Keratinocyte (primary cell): ENCODE results near the gene YY1. TPM values are rescaled to one million over a fixed set of nuclear protein-coding genes. Genes with fewer than 3 reads are reported as not detected.

Experiments
- DNase-seq: peaks from one replicate; pipeline ENCODE4 v3.0.0-alpha.2; 2011; ENCODE audit warnings: low read depth, missing footprints, low spot score
- FAIRE-seq: peaks from 2 replicates; lab custom pipeline; 2011; peaks lifted over from hg19 to GRCh38; lab: Jason Lieb, UNC
- H2AFZ ChIP-seq: 2 replicates; pipeline ENCODE4 v1.6.0; 2012; ENCODE audit warnings: low read length, control low read depth, inconsistent platforms; ENCODE audit not compliant: control insufficient read depth
- H3K27ac ChIP-seq: 2 replicates; pipeline ENCODE4 v1.5.1; 2011; ENCODE audit warnings: low read length; ENCODE audit not compliant: control insufficient read depth, insufficient read depth
- H3K27me3 ChIP-seq: 3 replicates; pipeline ENCODE4 v1.6.0; 2011; ENCODE audit warnings: low read length; ENCODE audit not compliant: control insufficient read depth, insufficient read depth; ENCODE audit errors: extremely low read depth
- H3K36me3 ChIP-seq, 2 experiments: 2 replicates in 1 of 2; 3 replicates in 1 of 2; pipeline ENCODE4 v1.5.1; 2011; ENCODE audit warnings: low read length in 2 of 2, mild to moderate bottlenecking in 1 of 2; ENCODE audit not compliant: control insufficient read depth in 2 of 2, insufficient read depth in 2 of 2; ENCODE audit errors: extremely low read depth in 1 of 2
- H3K4me1 ChIP-seq: 3 replicates; pipeline ENCODE4 v1.5.1; 2011; ENCODE audit warnings: low read length; ENCODE audit not compliant: control insufficient read depth, insufficient read depth; ENCODE audit errors: extremely low read depth
- H3K4me2 ChIP-seq: 3 replicates; pipeline ENCODE4 v1.6.0; 2011; ENCODE audit warnings: low read depth, low read length; ENCODE audit not compliant: control insufficient read depth, insufficient read depth; ENCODE audit errors: extremely low read depth
- H3K4me3 ChIP-seq, 3 experiments: fragments of 200-600 bp in 1 of 3; sonication (generic) in 1 of 3; 2 replicates in 2 of 3; 3 replicates in 1 of 3; pipeline ENCODE4 v1.5.1; 2011 to 2016; ENCODE audit warnings: low read length in 3 of 3, mild to moderate bottlenecking in 3 of 3, control low read depth in 2 of 3, inconsistent platforms in 1 of 3, low read depth in 1 of 3, mixed read lengths in 1 of 3, mixed run types in 1 of 3, moderate library complexity in 1 of 3; ENCODE audit not compliant: control insufficient read depth in 2 of 3, insufficient read depth in 2 of 3; ENCODE audit errors: extremely low read depth in 1 of 3
- H3K79me2 ChIP-seq: 2 replicates; pipeline ENCODE4 v1.6.0; 2012; ENCODE audit warnings: low read length; ENCODE audit not compliant: control insufficient read depth, insufficient read depth
- H3K9ac ChIP-seq: 3 replicates; pipeline ENCODE4 v1.6.0; 2011; ENCODE audit warnings: low read length; ENCODE audit not compliant: control insufficient read depth, insufficient read depth; ENCODE audit errors: extremely low read depth
- H3K9me1 ChIP-seq: 3 replicates; pipeline ENCODE4 v1.6.0; 2011; ENCODE audit warnings: low read length; ENCODE audit not compliant: control insufficient read depth, insufficient read depth; ENCODE audit errors: extremely low read depth
- H3K9me3 ChIP-seq: 2 replicates; pipeline ENCODE4 v1.5.1; 2012; ENCODE audit warnings: low read depth, low read length; ENCODE audit not compliant: control insufficient read depth
- H4K20me1 ChIP-seq: 3 replicates; pipeline ENCODE4 v1.6.0; 2011; ENCODE audit warnings: low read length; ENCODE audit not compliant: control insufficient read depth, insufficient read depth; ENCODE audit errors: extremely low read depth
- CTCF ChIP-seq, 3 experiments: IDR thresholded peaks in 1 of 3; conservative IDR thresholded peaks in 1 of 3; optimal IDR thresholded peaks in 1 of 3; 2 replicates in 2 of 3; 3 replicates in 1 of 3; pipeline versions ENCODE3 to v1.5.1; 2011; ENCODE audit warnings: low read length in 3 of 3, mild to moderate bottlenecking in 3 of 3, moderate library complexity in 2 of 3, control low read depth in 1 of 3, inconsistent platforms in 1 of 3; ENCODE audit not compliant: insufficient read depth in 2 of 3; ENCODE audit errors: extremely low read depth in 1 of 3
- EZH2 ChIP-seq: IDR thresholded peaks from one replicate; pipeline ENCODE4 v1.6.1; 2012; ENCODE audit warnings: inconsistent platforms, mild to moderate bottlenecking, low read length, moderate library complexity
- dilution Hi-C: fragments of 300-500 bp; cut with MboI; formaldehyde crosslinking; loops from one replicate; pipeline ENCODE4 v1.7.0; 2020; ENCODE audit warnings: low sequenced_read_pairs; ENCODE audit not compliant: extremely low pct_ligation_motif_present
- polyA plus RNA-seq, 5 experiments: library from polyadenylated mRNA; depleted of rRNA in 3 of 5; stranded (reverse) in 3 of 5; stranded (forward) in 1 of 5; unstranded in 1 of 5; fragments of >200 nt; gene quantifications; 1 replicate in 1 of 5; 2 replicates in 3 of 5; 3 replicates in 1 of 5; pipeline versions ENCODE4 v1.2.1 to v1.2.3, GENCODE V29; 2011 to 2012; ENCODE audit warnings: missing spikeins in 2 of 5, low read depth in 1 of 5, low replicate concordance in 1 of 5

YY1 gene
- polyA plus RNA-seq, 1 donor (not counting 4 experiments of a cell fraction or from before 2014, with no cell fraction given), result 65.6 TPM

GRCh38 chr14:100314724-100315123, 75.8 kb downstream of the YY1 start:
- Histone ChIP-seq H3K9me3 (no peaks in the 10 kb centered on the region), H2AFZ (peak overlapping the region; percentile 60), H3K9ac (no peak overlapping the region), H3K9me1 (no peaks in the 10 kb centered on the region), H3K36me3 (no peaks in the 10 kb centered on the region), H4K20me1 (no peaks in the 10 kb centered on the region), H3K79me2 (no peaks in the 10 kb centered on the region), H3K4me3 (no peak overlapping the region), H3K4me1 (peaks cover 10% of the 10 kb centered on the region), H3K4me2 (no peak overlapping the region), H3K27me3 (no peaks in the 10 kb centered on the region), H3K27ac (no peak overlapping the region)
- DNase-seq, result no peak
- dilution Hi-C loops, result no loop called here
- TF ChIP-seq EZH2 (no peak), CTCF (optimal IDR thresholded peaks at IDR 0.05 in 1 of 3, IDR thresholded peaks at IDR 0.05 in 1 of 3, conservative IDR thresholded peaks at IDR 0.05 in 1 of 3; ENCODE audit: extremely low read depth in 1 of 3, insufficient read depth in 2 of 3, low read length in 3 of 3) (no peak)
- FAIRE-seq, result no peak

DNA sequence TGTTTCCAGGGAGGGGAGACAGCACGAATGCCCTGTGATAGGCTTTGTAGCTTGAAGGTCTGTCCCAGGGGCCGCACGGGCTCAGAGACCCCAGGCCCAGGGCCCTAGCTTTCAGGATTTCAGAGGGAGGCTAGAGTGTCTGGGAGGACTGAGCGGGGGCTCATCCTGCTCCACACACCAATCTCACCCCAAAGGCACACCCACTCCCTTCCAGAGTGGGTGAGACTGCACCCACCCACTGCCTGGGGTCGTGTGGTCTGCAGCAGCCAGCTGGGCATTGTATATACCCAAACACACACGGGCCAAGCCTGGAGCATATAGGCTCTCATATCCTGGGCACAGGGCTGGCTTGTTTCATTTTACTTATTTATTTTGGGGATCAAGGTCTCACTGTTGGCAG, 78.4 kb downstream of the YY1 start:
- dilution Hi-C loops, result no loop called here
- Histone ChIP-seq H2AFZ (no peak overlapping the region), H3K79me2 (no peaks in the 10 kb centered on the region)

More for the DNA sequence above, 78.4 kb downstream of the YY1 start:
- no peaks in the 10 kb centered on the region for H3K36me3 ChIP-seq
- TF ChIP-seq EZH2, result no peak
- TF ChIP-seq CTCF (optimal IDR thresholded peaks at IDR 0.05 in 1 of 3, IDR thresholded peaks at IDR 0.05 in 1 of 3, conservative IDR thresholded peaks at IDR 0.05 in 1 of 3; ENCODE audit: extremely low read depth in 1 of 3, insufficient read depth in 2 of 3, low read length in 3 of 3), result no peak
- no peaks in the 10 kb centered on the region for H4K20me1 ChIP-seq
- no peak overlapping the region for H3K4me3 ChIP-seq
- H3K27me3 ChIP-seq, result no peaks in the 10 kb centered on the region
- H3K9ac ChIP-seq, result no peak overlapping the region
- no peak overlapping the region for H3K27ac ChIP-seq
- FAIRE-seq (no peak), DNase-seq (no peak)
- peaks cover 2% of the 10 kb centered on the region for H3K9me1 ChIP-seq
- no peak overlapping the region for H3K4me2 ChIP-seq
- H3K4me1 ChIP-seq, result peaks cover 19% of the 10 kb centered on the region
- H3K9me3 ChIP-seq, result no peaks in the 10 kb centered on the region
